Astrocyte (in vitro differentiated cells and primary cell): Measurements from ENCODE around the gene TSC1. TPM values are rescaled to one million over a fixed set of nuclear protein-coding genes. Genes with fewer than 3 reads are reported as not detected.

ENCODE experiments used
- DNase-seq: peaks from one replicate; pipeline ENCODE4 v3.0.0-alpha.2; 2010; ENCODE audit warnings: low read depth
- FAIRE-seq: peaks from 2 replicates; lab custom pipeline; 2011; peaks lifted over from hg19 to GRCh38; lab: Jason Lieb, UNC
- H2AFZ ChIP-seq: 2 replicates; pipeline ENCODE4 v1.6.0; 2012; ENCODE audit warnings: low read depth, low read length, inconsistent platforms
- H3K27ac ChIP-seq: 2 replicates; pipeline ENCODE4 v1.5.1; 2011; ENCODE audit warnings: low read depth, low read length, inconsistent platforms
- H3K27me3 ChIP-seq: 2 replicates; pipeline ENCODE4 v1.6.0; 2011; ENCODE audit warnings: low read length, inconsistent platforms; ENCODE audit not compliant: insufficient read depth
- H3K36me3 ChIP-seq: 2 replicates; pipeline ENCODE4 v1.5.1; 2011; ENCODE audit warnings: low read length, inconsistent platforms; ENCODE audit not compliant: insufficient read depth
- H3K4me1 ChIP-seq: 2 replicates; pipeline ENCODE4 v1.5.1; 2011; ENCODE audit warnings: low read length, inconsistent platforms; ENCODE audit not compliant: insufficient read depth
- H3K4me2 ChIP-seq: 2 replicates; pipeline ENCODE4 v1.6.0; 2012; ENCODE audit warnings: low read length, inconsistent platforms
- H3K4me3 ChIP-seq: 2 replicates; pipeline ENCODE4 v1.5.1; 2011; ENCODE audit warnings: low read depth, mild to moderate bottlenecking, low read length, inconsistent platforms; ENCODE audit not compliant: insufficient read depth
- H3K79me2 ChIP-seq: 2 replicates; pipeline ENCODE4 v1.6.0; 2012; ENCODE audit warnings: mild to moderate bottlenecking, low read length, inconsistent platforms; ENCODE audit not compliant: insufficient read depth
- H3K9ac ChIP-seq: 2 replicates; pipeline ENCODE4 v1.6.0; 2012; ENCODE audit warnings: mild to moderate bottlenecking, low read length, inconsistent platforms
- H3K9me3 ChIP-seq: 2 replicates; pipeline ENCODE4 v1.5.1; 2012; ENCODE audit warnings: low read depth, mild to moderate bottlenecking, low read length, inconsistent platforms; ENCODE audit not compliant: insufficient read depth
- H4K20me1 ChIP-seq: 2 replicates; pipeline ENCODE4 v1.6.0; 2012; ENCODE audit warnings: low read length, inconsistent platforms; ENCODE audit not compliant: insufficient read depth
- H3K27ac Mint-ChIP-seq: one replicate; pipeline ENCODE4 v1.8.0; 2021; ENCODE audit warnings: mild to moderate bottlenecking, mixed read lengths; ENCODE audit not compliant: unreplicated experiment
- H3K27me3 Mint-ChIP-seq: one replicate; pipeline ENCODE4 v1.8.0; 2021; ENCODE audit warnings: low read depth, mixed read lengths; ENCODE audit not compliant: unreplicated experiment
- H3K36me3 Mint-ChIP-seq: one replicate; pipeline ENCODE4 v1.8.0; 2021; ENCODE audit warnings: low read depth, mixed read lengths; ENCODE audit not compliant: unreplicated experiment
- H3K4me1 Mint-ChIP-seq: one replicate; pipeline ENCODE4 v1.8.0; 2021; ENCODE audit warnings: low read depth, mixed read lengths; ENCODE audit not compliant: unreplicated experiment
- H3K4me3 Mint-ChIP-seq: one replicate; pipeline ENCODE4 v1.8.0; 2021; ENCODE audit warnings: mild to moderate bottlenecking, moderate library complexity, mixed read lengths; ENCODE audit not compliant: unreplicated experiment
- H3K9me3 Mint-ChIP-seq: one replicate; pipeline ENCODE4 v1.8.0; 2021; ENCODE audit warnings: mild to moderate bottlenecking, mixed read lengths; ENCODE audit not compliant: unreplicated experiment
- EZH2 ChIP-seq: IDR thresholded peaks from 2 replicates; pipeline ENCODE4 v1.6.1; 2012; ENCODE audit warnings: mild to moderate bottlenecking, low read length, inconsistent platforms; ENCODE audit not compliant: insufficient read depth
- total RNA-seq: library from RNA; stranded (reverse); gene quantifications from 2 replicates; pipeline ENCODE4 v1.2.1, GENCODE V29; 2021
- TF ChIP-seq, protein P1 (sequence below): IDR thresholded peaks from 2 replicates; pipeline ENCODE4 v1.5.1; 2011; ENCODE audit warnings: low read depth, mild to moderate bottlenecking, inconsistent platforms, low read length, moderate library complexity; ENCODE audit not compliant: insufficient read depth

TSC1 gene
- total RNA-seq, 1 donor from 2014 or later, result 50.6 TPM

DNA sequence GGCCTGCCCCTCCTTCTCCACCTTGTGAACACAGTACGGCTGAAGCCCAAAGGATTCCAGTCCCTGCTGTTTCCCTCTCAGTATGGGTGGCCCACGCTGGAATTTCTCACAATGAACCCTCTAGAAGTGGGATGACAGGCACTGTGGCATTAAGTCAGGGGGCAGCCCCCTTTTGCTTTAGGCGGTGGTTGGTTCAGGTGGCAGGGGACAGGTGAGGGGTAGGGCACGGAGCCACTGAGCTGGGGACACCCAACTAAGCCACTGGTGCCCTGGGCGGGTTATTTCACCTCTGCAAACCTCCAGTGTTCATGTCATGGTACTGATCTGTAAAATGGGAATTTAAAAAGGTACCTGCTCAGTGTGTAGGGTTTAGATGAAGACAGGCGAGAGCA is 58.1 kb downstream of the TSC1 start:
- H4K20me1 ChIP-seq, result no peaks in the 10 kb centered on the region
- H3K4me1 Mint-ChIP-seq, result peaks cover 3% of the 10 kb centered on the region
- H3K36me3 Mint-ChIP-seq, result peaks cover 8% of the 10 kb centered on the region
- H3K4me3 ChIP-seq, result no peak overlapping the region
- H3K9ac ChIP-seq, result no peak overlapping the region
- H3K36me3 ChIP-seq, result no peaks in the 10 kb centered on the region
- H3K27me3 ChIP-seq, result no peaks in the 10 kb centered on the region
- no peak for FAIRE-seq
- no peak overlapping the region for H3K27ac ChIP-seq
- H3K79me2 ChIP-seq, result no peaks in the 10 kb centered on the region
- H3K4me2 ChIP-seq, result no peak overlapping the region
- no peak overlapping the region for H3K4me3 Mint-ChIP-seq
- no peak for DNase-seq
- no peaks in the 10 kb centered on the region for H3K9me3 Mint-ChIP-seq
- no peak overlapping the region for H2AFZ ChIP-seq
- no peaks in the 10 kb centered on the region for H3K9me3 ChIP-seq
- H3K4me1 ChIP-seq, result no peaks in the 10 kb centered on the region
- TF ChIP-seq EZH2, result no peak
- TF ChIP-seq, protein P1, sequence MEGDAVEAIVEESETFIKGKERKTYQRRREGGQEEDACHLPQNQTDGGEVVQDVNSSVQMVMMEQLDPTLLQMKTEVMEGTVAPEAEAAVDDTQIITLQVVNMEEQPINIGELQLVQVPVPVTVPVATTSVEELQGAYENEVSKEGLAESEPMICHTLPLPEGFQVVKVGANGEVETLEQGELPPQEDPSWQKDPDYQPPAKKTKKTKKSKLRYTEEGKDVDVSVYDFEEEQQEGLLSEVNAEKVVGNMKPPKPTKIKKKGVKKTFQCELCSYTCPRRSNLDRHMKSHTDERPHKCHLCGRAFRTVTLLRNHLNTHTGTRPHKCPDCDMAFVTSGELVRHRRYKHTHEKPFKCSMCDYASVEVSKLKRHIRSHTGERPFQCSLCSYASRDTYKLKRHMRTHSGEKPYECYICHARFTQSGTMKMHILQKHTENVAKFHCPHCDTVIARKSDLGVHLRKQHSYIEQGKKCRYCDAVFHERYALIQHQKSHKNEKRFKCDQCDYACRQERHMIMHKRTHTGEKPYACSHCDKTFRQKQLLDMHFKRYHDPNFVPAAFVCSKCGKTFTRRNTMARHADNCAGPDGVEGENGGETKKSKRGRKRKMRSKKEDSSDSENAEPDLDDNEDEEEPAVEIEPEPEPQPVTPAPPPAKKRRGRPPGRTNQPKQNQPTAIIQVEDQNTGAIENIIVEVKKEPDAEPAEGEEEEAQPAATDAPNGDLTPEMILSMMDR, result no peak
- no peak overlapping the region for H3K27ac Mint-ChIP-seq
- H3K27me3 Mint-ChIP-seq, result peaks cover 3% of the 10 kb centered on the region

DNA sequence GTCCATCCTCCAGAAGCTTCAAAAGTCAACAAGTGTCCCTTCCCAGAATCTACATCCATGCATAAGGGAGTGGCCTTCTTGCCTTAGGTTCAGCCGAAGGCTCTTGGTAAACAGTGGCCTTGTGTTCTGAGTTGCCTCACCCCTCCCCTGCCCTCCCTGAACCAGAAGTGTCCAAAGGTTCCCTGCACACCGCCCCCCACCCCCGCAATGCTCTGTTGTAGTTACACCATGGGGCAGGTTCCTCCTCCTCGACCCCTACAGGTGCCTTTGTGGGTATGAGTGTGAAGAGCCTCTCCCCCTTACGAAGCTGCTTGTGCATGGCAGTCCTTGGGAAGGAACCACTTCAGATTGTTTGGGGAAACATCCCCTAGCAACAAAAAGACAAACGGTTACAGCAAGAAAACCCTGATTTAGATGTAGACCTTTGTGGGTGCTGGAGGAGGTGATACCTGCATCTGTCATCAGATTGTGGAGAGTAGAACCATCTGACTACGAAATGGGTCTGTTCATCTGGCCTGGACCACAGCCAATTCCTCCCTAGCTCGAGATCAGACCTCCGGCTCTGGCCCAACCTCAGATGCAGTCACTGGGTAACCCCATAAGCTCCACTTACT is 58.6 kb downstream of the TSC1 start:
- peaks cover 7% of the 10 kb centered on the region for H3K36me3 Mint-ChIP-seq
- no peaks in the 10 kb centered on the region for H3K27me3 ChIP-seq

More for the DNA sequence above, 58.6 kb downstream of the TSC1 start:
- Mint-ChIP-seq H3K4me3 (no peak overlapping the region), H3K27me3 (peaks cover 3% of the 10 kb centered on the region), H3K9me3 (no peaks in the 10 kb centered on the region), H3K4me1 (peaks cover 3% of the 10 kb centered on the region), H3K27ac (no peak overlapping the region)
- TF ChIP-seq, protein P1, result no peak
- TF ChIP-seq EZH2, result no peak
- Histone ChIP-seq H3K27ac (no peak overlapping the region), H3K4me2 (no peak overlapping the region), H3K9ac (no peak overlapping the region), H2AFZ (no peak overlapping the region), H3K4me3 (no peak overlapping the region), H3K36me3 (no peaks in the 10 kb centered on the region), H3K9me3 (no peaks in the 10 kb centered on the region), H4K20me1 (no peaks in the 10 kb centered on the region), H3K79me2 (no peaks in the 10 kb centered on the region), H3K4me1 (no peaks in the 10 kb centered on the region)
- FAIRE-seq, result no peak
- no peak for DNase-seq
